PC-3 (cell line): Measurements from ENCODE around the gene GRHL3.

Experiments used
- CTCF ChIP-seq: fragments of 300-600 bp; sonication (generic); conservative IDR thresholded peaks from 2 replicates; pipeline ENCODE4 v1.5.1; 2017; ENCODE audit warnings: antibody characterized with exemption, low read depth, mild to moderate bottlenecking, low read length
- EZH2 ChIP-seq: fragments of 300-600 bp; sonication (generic); IDR thresholded peaks from one replicate; pipeline ENCODE4 v1.6.1; 2017; ENCODE audit warnings: antibody characterized with exemption, mild to moderate bottlenecking, low read length; ENCODE audit not compliant: unreplicated experiment

- TF ChIP-seq CTCF = no peak
- no peak for TF ChIP-seq EZH2
Measured at GRCh38 chr1:24294716-24295371, 24.3 kb upstream of the GRHL3 start.
